Measurements from ENCODE around the gene FLNA.
"Not testable (repeated sequence)": the region's sequence is repeated elsewhere in the genome, so short reads cannot be mapped to it uniquely, and the experiment has no call there.

The FLNA gene

GRCh38 chrX:154308108-154308946 lies 66.1 kb downstream of the FLNA start:
- DNase-seq (ENCODE audit: low read depth), result no peak

- DNase-seq (ENCODE audit: low read depth), result no peak
Measured at GRCh38 chrX:154307202-154307601, 67.2 kb downstream of the FLNA start.

GRCh38 chrX:154305541-154306205 lies 68.8 kb downstream of the FLNA start:
- DNase-seq (ENCODE audit: low read depth), result no peak

- DNase-seq (ENCODE audit: low read depth), result no peak
Measured at GRCh38 chrX:154304846-154305245, 69.6 kb downstream of the FLNA start.

- no peak for DNase-seq (ENCODE audit: low read depth)
Measured at GRCh38 chrX:154303476-154303875, 71.0 kb downstream of the FLNA start.

GRCh38 chrX:154302998-154303397 lies 71.4 kb downstream of the FLNA start:
- DNase-seq (ENCODE audit: low read depth), result not testable (repeated sequence)

GRCh38 chrX:154300816-154301215 lies 73.6 kb downstream of the FLNA start:
- no peak for DNase-seq (ENCODE audit: low read depth)
